H1 (cell line): ENCODE data around the gene FGD5.

Experiments used
- EZH2 ChIP-seq: fragments of 200-600 bp; sonication (generic); IDR thresholded peaks from 2 replicates; pipeline ENCODE4 v1.7.1; 2012; ENCODE audit warnings: low read depth, mild to moderate bottlenecking, moderate library complexity, low read length, inconsistent platforms; ENCODE audit not compliant: severe bottlenecking
- GABPA ChIP-seq: IDR thresholded peaks from 2 replicates; pipeline ENCODE4 v1.6.1; 2011; ENCODE audit warnings: mild to moderate bottlenecking, low read length, moderate library complexity, borderline replicate concordance; ENCODE audit not compliant: insufficient read depth
- HDAC2 ChIP-seq, 2 experiments: fragments of 300-600 bp in 1 of 2; sonication (generic) in 1 of 2; IDR thresholded peaks; 2 replicates each; pipeline ENCODE4 v1.6.1; 2011 to 2012; ENCODE audit warnings: low read depth in 2 of 2, low read length in 2 of 2, mild to moderate bottlenecking in 2 of 2, moderate library complexity in 2 of 2, borderline replicate concordance in 1 of 2, inconsistent platforms in 1 of 2
- JUN ChIP-seq: IDR thresholded peaks from 2 replicates; pipeline ENCODE4 v1.6.1; 2011; ENCODE audit warnings: low read depth, mild to moderate bottlenecking, improper control_type of control experiment, low read length
- KDM1A ChIP-seq: fragments of 200-600, 300-600 bp; sonication (generic); IDR thresholded peaks from 2 replicates; pipeline ENCODE4 v1.7.1; 2016; ENCODE audit warnings: mild to moderate bottlenecking, low read length, borderline replicate concordance
- KDM5A ChIP-seq: fragments of 200-600 bp; IDR thresholded peaks from 2 replicates; pipeline ENCODE4 v1.7.1; 2012; ENCODE audit warnings: mild to moderate bottlenecking, low read length, inconsistent platforms, mixed read lengths
- POLR2AphosphoS5 ChIP-seq: IDR thresholded peaks from 2 replicates; pipeline ENCODE4 v1.6.1; 2011; ENCODE audit warnings: low read depth, low read length
- RFX5 ChIP-seq: IDR thresholded peaks from 2 replicates; pipeline ENCODE4 v1.6.1; 2011; ENCODE audit warnings: low read depth, low read length, improper control_type of control experiment, borderline replicate concordance
- TAF1 ChIP-seq: IDR thresholded peaks from 2 replicates; pipeline ENCODE4 v1.6.1; 2011; ENCODE audit warnings: mild to moderate bottlenecking, low read depth, low read length
- TF ChIP-seq, protein P1 (sequence below), 3 experiments: IDR thresholded peaks; 1 replicate in 2 of 3; 2 replicates in 1 of 3; pipeline versions ENCODE4 v1.5.1 to v1.6.1; 2011; ENCODE audit warnings: low read length in 3 of 3, mild to moderate bottlenecking in 3 of 3, inconsistent platforms in 2 of 3, low read depth in 1 of 3, moderate library complexity in 1 of 3; ENCODE audit not compliant: insufficient read depth in 1 of 3; ENCODE audit errors: control extremely low read depth in 1 of 3

DNA sequence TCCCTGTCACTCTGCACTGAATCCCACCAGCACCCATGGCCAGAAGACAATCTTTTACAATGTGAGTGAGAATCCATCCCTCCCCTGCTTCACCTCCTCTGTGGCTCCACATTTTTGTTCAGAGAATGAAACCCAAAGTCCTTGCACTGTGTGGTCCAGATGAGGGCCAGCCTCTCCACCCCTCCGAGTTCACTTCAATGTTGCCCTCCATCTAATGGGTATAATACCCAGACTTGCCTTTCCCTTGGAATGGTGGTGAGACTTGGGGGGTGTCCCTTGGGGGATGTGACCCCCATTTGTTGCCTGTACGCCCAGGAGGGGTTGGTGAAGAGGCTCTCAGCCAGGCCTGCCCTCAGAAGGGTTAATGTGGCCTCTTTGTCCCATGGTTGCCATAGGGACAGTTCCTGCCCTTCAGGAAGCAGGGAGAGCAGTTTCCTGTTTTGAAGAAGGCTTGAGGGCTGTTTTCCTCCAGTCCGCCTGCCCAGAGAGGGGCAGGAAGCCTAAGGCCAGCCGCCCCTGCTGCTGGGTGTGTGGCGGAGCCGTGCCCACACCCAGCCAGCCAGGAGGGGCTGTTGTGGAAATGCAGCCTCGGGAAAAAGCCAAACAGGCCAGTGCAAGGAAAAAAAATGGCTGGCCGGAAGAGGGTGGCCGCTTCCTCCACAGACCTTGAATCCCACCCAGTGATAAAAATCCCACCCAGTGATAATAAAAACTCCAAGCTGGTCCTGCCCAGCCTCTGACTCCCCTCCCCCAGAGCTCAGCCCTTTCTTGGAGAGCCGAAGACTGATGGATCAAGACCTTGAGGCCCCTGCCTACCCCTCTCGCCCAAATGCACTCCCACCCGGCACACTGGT, 14.6 kb upstream of the FGD5 start:
- TF ChIP-seq HDAC2 (IDR thresholded peaks at IDR 0.05; ENCODE audit: borderline replicate concordance in 1 of 2, low read depth in 2 of 2, low read length in 2 of 2) (no peak), POLR2AphosphoS5 (no peak), JUN (no peak), RFX5 (no peak), GABPA (no peak), KDM5A (no peak), KDM1A (no peak), TAF1 (no peak), EZH2 (no peak)
- TF ChIP-seq, protein P1, sequence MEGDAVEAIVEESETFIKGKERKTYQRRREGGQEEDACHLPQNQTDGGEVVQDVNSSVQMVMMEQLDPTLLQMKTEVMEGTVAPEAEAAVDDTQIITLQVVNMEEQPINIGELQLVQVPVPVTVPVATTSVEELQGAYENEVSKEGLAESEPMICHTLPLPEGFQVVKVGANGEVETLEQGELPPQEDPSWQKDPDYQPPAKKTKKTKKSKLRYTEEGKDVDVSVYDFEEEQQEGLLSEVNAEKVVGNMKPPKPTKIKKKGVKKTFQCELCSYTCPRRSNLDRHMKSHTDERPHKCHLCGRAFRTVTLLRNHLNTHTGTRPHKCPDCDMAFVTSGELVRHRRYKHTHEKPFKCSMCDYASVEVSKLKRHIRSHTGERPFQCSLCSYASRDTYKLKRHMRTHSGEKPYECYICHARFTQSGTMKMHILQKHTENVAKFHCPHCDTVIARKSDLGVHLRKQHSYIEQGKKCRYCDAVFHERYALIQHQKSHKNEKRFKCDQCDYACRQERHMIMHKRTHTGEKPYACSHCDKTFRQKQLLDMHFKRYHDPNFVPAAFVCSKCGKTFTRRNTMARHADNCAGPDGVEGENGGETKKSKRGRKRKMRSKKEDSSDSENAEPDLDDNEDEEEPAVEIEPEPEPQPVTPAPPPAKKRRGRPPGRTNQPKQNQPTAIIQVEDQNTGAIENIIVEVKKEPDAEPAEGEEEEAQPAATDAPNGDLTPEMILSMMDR (IDR thresholded peaks at IDR 0.05; ENCODE audit: control extremely low read depth in 1 of 3, insufficient read depth in 1 of 3, low read depth in 1 of 3, low read length in 3 of 3), result no peak
